Kidney (tissue), 14 donors: ENCODE results near the gene HPCAL1. TPM values are rescaled to one million over a fixed set of nuclear protein-coding genes. Genes with fewer than 3 reads are reported as not detected.
"Not testable (repeated sequence)": the region's sequence is repeated elsewhere in the genome, so short reads cannot be mapped to it uniquely, and the experiment has no call there.

Experiments used
- DNase-seq, 5 donors: peaks; one replicate each; pipeline ENCODE4 v3.0.0-alpha.2; 2013 to 2020
- FAIRE-seq: peaks from 2 replicates; lab custom pipeline; 2012; peaks lifted over from hg19 to GRCh38; lab: Jason Lieb, UNC
- H3K27ac ChIP-seq, 2 donors: one replicate each; pipeline ENCODE4 v1.7.0; 2013; ENCODE audit warnings: low read depth in 2 of 2, low read length in 2 of 2, inconsistent platforms in 1 of 2
- H3K27me3 ChIP-seq: one replicate; pipeline ENCODE4 v1.7.1; 2013; ENCODE audit warnings: low read length, inconsistent platforms; ENCODE audit not compliant: control insufficient read depth, insufficient read depth
- H3K36me3 ChIP-seq, 3 donors: one replicate each; pipeline versions ENCODE4 v1.7.0 to v1.7.1; 2013; ENCODE audit warnings: low read length in 3 of 3, control low read depth in 1 of 3, inconsistent platforms in 1 of 3; ENCODE audit not compliant: insufficient read depth in 3 of 3, control insufficient read depth in 2 of 3
- H3K4me1 ChIP-seq, 3 donors: one replicate each; pipeline versions ENCODE4 v1.7.0 to v1.7.1; 2013; ENCODE audit warnings: low read length in 3 of 3, inconsistent platforms in 1 of 3, low read depth in 1 of 3; ENCODE audit not compliant: control insufficient read depth in 2 of 3, insufficient read depth in 2 of 3
- H3K4me3 ChIP-seq, 3 donors: one replicate each; pipeline versions ENCODE4 v1.7.0 to v1.8.1; 2013; ENCODE audit warnings: low read length in 3 of 3, control low read depth in 1 of 3, inconsistent platforms in 1 of 3
- H3K9ac ChIP-seq, 3 donors: one replicate each; pipeline versions ENCODE4 v1.7.0 to v1.7.1; 2013; ENCODE audit warnings: low read length in 3 of 3, control low read depth in 1 of 3, inconsistent platforms in 1 of 3
- H3K9me3 ChIP-seq, 3 donors: one replicate each; pipeline versions ENCODE4 v1.7.0 to v1.7.1; 2013; ENCODE audit warnings: low read length in 3 of 3, control low read depth in 1 of 3, inconsistent platforms in 1 of 3; ENCODE audit not compliant: control insufficient read depth in 2 of 3, insufficient read depth in 1 of 3
- intact Hi-C: fragments of 100-400 bp; cut with DNase I; formaldehyde crosslinking; loops from one replicate; pipeline ENCODE4 v1.11.1; 2022
- polyA plus RNA-seq: library from polyadenylated mRNA; stranded (reverse); fragments of 350-450 nt; fragmentation: Illumina TruSeq; extraction: RNeasy Lipid Tissue Mini Kit (QIAGEN cat#74804); gene quantifications from one replicate; pipeline ENCODE4 v1.2.3, GENCODE V29; 2014; ENCODE audit warnings: low read depth, low replicate concordance; ENCODE audit not compliant: insufficient read depth
- total RNA-seq: library from RNA; stranded (reverse); fragmentation: NEBNext Ultra II Directional; extraction: Animal tissue kit (Norgen Biotek cat#: 25700); gene quantifications from one replicate; pipeline ENCODE4 v1.2.1, GENCODE V29; 2021
- TF ChIP-seq, protein P1 (sequence below): IDR thresholded peaks from 3 replicates; pipeline ENCODE4 v1.5.1; 2012; ENCODE audit warnings: mild to moderate bottlenecking, moderate library complexity, borderline replicate concordance; ENCODE audit not compliant: insufficient read depth; ENCODE audit errors: extremely low read depth
- donor health status: control.
- donor health status: control.
- donor health status: control.
- donor health status: control.
- donor health status: control.
- donor health status: DM: yes; HTN: yes; CAD: no.
- donor health status: Normal renal cell carcinoma (clear cell type).

The HPCAL1 gene
- total and polyA plus RNA-seq, 2 donors from 2014 or later, result 47.3 to 121 TPM

DNA sequence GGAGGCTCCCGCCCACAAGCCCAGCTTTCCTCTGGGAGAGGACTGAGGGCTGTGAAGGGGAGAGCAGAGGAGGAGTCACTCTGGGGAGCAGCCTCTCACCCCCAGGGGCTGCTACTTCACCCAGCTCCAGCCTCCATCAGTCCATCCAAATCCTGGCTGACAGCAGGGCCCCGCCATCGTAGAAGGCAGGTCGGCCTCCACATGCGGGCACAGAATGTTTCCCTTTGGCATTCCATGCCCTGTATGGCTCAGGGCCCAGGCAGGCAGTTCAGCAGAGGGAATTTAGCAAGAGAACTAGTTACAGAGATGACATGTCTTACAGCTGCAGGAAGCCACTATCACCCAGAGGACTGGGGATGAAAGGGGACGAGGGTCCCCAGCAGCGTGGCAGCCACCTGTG, 151.8 kb downstream of the HPCAL1 start:
- H3K36me3 ChIP-seq, result no peaks in the 10 kb centered on the region
- H3K9ac ChIP-seq, result no peak overlapping the region
- DNase-seq (no peak), FAIRE-seq (no peak)
- TF ChIP-seq, protein P1, sequence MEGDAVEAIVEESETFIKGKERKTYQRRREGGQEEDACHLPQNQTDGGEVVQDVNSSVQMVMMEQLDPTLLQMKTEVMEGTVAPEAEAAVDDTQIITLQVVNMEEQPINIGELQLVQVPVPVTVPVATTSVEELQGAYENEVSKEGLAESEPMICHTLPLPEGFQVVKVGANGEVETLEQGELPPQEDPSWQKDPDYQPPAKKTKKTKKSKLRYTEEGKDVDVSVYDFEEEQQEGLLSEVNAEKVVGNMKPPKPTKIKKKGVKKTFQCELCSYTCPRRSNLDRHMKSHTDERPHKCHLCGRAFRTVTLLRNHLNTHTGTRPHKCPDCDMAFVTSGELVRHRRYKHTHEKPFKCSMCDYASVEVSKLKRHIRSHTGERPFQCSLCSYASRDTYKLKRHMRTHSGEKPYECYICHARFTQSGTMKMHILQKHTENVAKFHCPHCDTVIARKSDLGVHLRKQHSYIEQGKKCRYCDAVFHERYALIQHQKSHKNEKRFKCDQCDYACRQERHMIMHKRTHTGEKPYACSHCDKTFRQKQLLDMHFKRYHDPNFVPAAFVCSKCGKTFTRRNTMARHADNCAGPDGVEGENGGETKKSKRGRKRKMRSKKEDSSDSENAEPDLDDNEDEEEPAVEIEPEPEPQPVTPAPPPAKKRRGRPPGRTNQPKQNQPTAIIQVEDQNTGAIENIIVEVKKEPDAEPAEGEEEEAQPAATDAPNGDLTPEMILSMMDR, result no peak
- intact Hi-C loops, result no loop called here
- peaks cover 2 to 4% (median 4%) of the 10 kb centered on the region in 3 donors for H3K4me1 ChIP-seq
- H3K27me3 ChIP-seq, result no peaks in the 10 kb centered on the region
- no peak overlapping the region for H3K27ac ChIP-seq
- H3K9me3 ChIP-seq, result no peaks in the 10 kb centered on the region
- no peak overlapping the region for H3K4me3 ChIP-seq

DNA sequence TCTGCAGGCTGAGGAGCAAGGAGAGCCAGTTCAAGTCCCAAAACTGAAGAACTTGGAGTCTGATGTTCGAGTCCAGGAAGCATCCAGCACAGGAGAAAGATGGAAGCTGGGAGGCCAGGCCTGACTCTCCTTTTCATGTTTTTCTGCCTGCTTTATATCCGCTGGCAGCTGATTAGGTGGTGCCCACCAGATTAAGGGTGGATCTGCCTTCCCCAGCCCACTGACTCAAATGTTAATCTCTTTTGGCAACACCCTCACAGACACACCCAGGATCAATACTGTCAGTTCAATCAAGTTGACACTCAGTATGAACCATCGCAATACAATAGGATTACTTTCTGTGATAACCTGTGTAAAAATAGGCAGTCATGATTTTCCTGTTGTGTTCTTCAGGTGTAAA, 154.5 kb downstream of the HPCAL1 start:
- H3K4me3 ChIP-seq, FAIRE-seq, H3K27ac ChIP-seq, H3K9ac ChIP-seq, H3K9me3 ChIP-seq, H3K27me3 ChIP-seq, DNase-seq, H3K4me1 ChIP-seq, H3K36me3 ChIP-seq, intact Hi-C loops: not testable (repeated sequence)

DNA sequence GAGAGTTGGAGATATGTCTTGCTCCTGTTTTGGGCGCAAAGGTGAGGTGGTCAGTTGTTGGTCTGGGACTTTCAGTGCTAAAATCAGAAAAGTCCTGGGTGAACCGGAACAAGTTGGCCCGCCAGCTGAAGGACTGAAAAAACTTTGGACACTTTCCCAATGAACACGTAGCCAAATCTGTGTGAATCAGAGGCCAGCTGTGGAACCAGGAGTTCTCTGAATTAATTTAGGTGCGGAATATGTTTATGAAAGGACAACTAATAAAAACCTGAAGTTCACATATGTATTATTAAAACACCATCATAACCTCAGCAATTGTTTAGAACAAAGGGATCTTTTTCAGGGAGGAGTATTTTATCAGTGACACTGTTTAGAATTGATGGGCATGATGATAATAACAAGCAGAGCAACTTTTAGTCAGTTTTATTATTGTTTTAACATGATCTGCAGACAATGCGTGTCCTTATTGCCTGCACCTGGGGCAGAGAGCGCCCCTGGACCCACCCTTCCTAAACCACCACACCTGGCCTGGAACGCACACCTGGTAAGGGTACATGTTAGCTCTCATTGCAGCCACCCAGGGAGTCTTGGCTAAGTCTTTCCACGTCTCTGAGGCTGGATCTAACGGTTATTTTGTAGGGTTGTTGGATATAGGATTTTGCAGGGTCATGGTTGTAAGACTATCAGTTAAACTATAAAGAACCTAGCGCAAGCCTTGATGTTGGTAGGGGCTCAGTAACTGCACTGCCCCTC, 155.3 kb downstream of the HPCAL1 start:
- Histone ChIP-seq H3K27me3 (no peaks in the 10 kb centered on the region), H3K9me3 (no peaks in the 10 kb centered on the region), H3K4me3 (no peak overlapping the region), H3K9ac (no peak overlapping the region), H3K36me3 (no peaks in the 10 kb centered on the region), H3K27ac (no peak overlapping the region), H3K4me1 (no peaks in the 10 kb centered on the region)
- FAIRE-seq (no peak), DNase-seq (no peak)
- TF ChIP-seq, protein P1, result no peak
- intact Hi-C loops, result no loop called here

DNA sequence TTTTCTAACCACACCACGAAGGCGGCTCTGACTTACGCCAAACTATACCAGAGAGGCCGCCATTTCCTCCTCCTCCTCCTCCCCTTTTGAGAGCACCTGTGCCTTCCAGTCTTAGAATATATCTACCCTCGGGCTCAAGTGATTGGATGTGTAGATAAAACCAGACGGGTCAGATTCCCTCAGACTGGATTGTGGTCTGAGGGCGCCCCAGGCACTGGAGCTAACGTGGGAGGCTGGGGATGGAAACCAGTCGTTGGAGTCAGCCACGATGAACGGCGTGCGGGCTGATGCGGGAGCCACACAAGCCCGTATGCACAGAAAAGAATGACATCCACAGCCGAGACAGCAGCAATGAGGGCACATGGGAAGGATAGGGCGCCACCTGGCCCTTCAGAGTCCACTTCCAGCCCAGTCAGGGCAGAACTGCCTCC, 157.7 kb downstream of the HPCAL1 start:
- intact Hi-C loops, result no loop called here
- Histone ChIP-seq H3K4me3 (no peak overlapping the region), H3K27me3 (no peaks in the 10 kb centered on the region), H3K27ac (no peak overlapping the region), H3K9ac (no peak overlapping the region), H3K36me3 (no peaks in the 10 kb centered on the region), H3K9me3 (no peaks in the 10 kb centered on the region), H3K4me1 (no peaks in the 10 kb centered on the region)
- no peak for FAIRE-seq
- TF ChIP-seq, protein P1, result no peak
- DNase-seq, result no peak
